Neutrophil (primary cell): ENCODE results near the gene PRIMA1.

Experiments used
- H3K27ac ChIP-seq: fragments of 200-600 bp; sonication (generic); 2 replicates; pipeline ENCODE4 v1.5.1; 2016; ENCODE audit warnings: mild to moderate bottlenecking, moderate library complexity
- H3K27me3 ChIP-seq: fragments of 200-600 bp; sonication (generic); 2 replicates; pipeline ENCODE4 v1.6.0; 2016; ENCODE audit warnings: mild to moderate bottlenecking
- H3K36me3 ChIP-seq: fragments of 200-600 bp; sonication (generic); 2 replicates; pipeline ENCODE4 v1.5.1; 2017
- H3K4me1 ChIP-seq, 2 experiments: fragments of 200-600 bp in 1 of 2; sonication (generic) in 1 of 2; 1 replicate in 1 of 2; 2 replicates in 1 of 2; pipeline versions ENCODE4 v1.5.1 to v1.6.1; 2013 to 2016; ENCODE audit warnings: low read depth in 1 of 2, low read length in 1 of 2, mild to moderate bottlenecking in 1 of 2, moderate library complexity in 1 of 2; ENCODE audit not compliant: control insufficient read depth in 1 of 2, insufficient read depth in 1 of 2
- H3K4me3 ChIP-seq, 2 experiments: fragments of 200-600 bp in 1 of 2; sonication (generic) in 1 of 2; 1 replicate in 1 of 2; 2 replicates in 1 of 2; pipeline ENCODE4 v1.5.1; 2013 to 2016; ENCODE audit warnings: low read depth in 1 of 2, low read length in 1 of 2, mild to moderate bottlenecking in 1 of 2, moderate library complexity in 1 of 2
- H3K9me3 ChIP-seq: fragments of 200-600 bp; sonication (generic); 2 replicates; pipeline ENCODE4 v1.5.1; 2016
- CTCF ChIP-seq: fragments of 200-600 bp; sonication (generic); IDR thresholded peaks from 2 replicates; pipeline ENCODE4 v1.5.1; 2016; ENCODE audit warnings: antibody characterized with exemption

Gene PRIMA1

DNA sequence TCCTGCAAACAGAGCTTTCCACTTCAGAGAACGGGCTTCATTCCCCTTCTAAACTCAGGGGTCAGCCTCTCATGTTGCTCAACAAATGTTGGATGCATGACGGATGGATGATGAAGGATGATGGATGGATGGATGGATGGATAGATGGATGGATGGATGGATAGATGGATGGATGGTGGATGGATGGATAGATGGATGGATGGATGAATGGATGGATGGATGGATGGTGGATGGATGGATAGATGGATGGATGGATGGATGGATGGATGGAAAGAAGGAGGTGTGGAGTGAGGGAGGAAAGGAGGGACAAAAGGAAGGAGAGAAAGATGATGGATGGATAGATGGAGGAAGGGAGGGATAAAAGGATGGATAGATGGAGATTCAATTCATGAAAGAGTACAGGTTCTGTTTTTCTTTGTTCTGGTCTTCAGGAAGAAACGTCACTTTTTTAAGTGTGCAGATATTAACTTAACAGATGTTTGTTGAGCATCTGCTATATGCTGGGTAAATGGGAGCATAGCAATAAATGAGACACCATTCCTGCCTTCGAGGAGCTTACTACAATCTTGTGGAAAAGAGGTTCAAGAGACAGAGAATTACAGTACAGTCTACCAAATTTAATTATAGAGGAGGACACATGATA lies 41.7 kb upstream of the PRIMA1 start:
- Histone ChIP-seq H3K36me3 (no peaks in the 10 kb centered on the region), H3K4me3 (no peak overlapping the region), H3K9me3 (no peaks in the 10 kb centered on the region), H3K27me3 (peaks cover 4% of the 10 kb centered on the region), H3K27ac (no peak overlapping the region), H3K4me1 (no peaks in the 10 kb centered on the region)
- no peak for TF ChIP-seq CTCF

DNA sequence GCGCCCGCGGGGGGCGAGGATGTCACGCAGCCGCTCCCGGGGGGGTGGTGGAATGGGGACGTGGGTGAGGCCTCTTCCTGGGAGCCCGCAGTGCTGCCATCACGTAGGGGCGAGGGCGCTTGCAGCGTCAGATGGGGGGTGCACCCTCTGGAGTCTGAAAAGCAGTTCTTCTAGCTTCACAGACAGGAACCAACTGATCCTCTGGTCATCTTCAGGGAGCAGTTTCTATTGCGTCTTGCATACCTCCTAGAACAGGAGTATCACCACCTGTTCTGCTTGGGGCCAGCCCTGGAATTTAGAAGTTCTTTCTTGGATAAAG lies 36.9 kb upstream of the PRIMA1 start:
- H3K9me3 ChIP-seq, result no peaks in the 10 kb centered on the region
- no peak overlapping the region for H3K4me3 ChIP-seq
- no peaks in the 10 kb centered on the region for H3K36me3 ChIP-seq
- H3K4me1 ChIP-seq, result no peaks in the 10 kb centered on the region
- no peak overlapping the region for H3K27ac ChIP-seq
- no peaks in the 10 kb centered on the region for H3K27me3 ChIP-seq
- TF ChIP-seq CTCF, result no peak

DNA sequence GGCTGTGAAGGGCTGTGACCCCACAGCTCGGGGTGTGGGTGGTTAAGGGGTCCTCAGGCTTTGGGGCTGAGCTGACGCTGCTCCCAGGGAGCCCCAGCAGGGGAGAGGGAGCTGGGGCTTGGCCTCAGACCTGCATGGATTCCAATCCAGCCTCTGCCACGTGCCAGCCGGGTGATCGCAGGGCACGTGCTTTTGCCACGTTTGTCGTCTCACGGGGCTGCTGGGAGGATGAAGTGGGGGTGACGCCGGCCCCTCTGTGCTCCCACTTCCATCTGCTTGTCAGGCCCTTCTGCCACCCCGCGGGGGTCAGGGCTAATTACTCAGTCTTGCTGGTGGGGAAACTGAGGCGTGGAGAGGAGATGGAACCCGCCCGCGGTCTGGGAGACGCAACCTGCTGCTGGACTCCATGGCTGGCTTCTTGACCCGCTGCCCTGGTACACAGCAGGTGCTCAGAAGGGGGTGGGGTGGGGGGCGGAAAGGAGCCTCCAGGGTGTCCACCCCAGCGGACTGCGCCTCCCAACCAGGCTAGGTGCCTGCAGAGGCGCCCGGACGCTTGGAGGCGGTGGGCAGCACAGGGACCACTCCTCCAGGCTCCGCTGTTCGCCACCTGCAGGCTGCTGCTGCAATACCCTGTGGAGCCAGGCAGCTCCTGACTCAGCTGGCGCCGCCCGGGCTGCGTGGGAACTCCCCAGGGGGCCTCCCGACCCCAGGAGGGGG lies 36.4 kb upstream of the PRIMA1 start:
- Histone ChIP-seq H3K9me3 (no peaks in the 10 kb centered on the region), H3K27me3 (no peaks in the 10 kb centered on the region), H3K27ac (no peak overlapping the region), H3K4me1 (no peaks in the 10 kb centered on the region), H3K4me3 (no peak overlapping the region), H3K36me3 (no peaks in the 10 kb centered on the region)
- TF ChIP-seq CTCF, result no peak

GRCh38 chr14:93824076-93824475 lies 35.8 kb upstream of the PRIMA1 start:
- Histone ChIP-seq H3K27ac (no peak overlapping the region), H3K36me3 (no peaks in the 10 kb centered on the region), H3K27me3 (no peaks in the 10 kb centered on the region), H3K9me3 (no peaks in the 10 kb centered on the region), H3K4me3 (no peak overlapping the region), H3K4me1 (no peaks in the 10 kb centered on the region)
- TF ChIP-seq CTCF, result no peak

GRCh38 chr14:93821051-93821450 lies 32.8 kb upstream of the PRIMA1 start:
- Histone ChIP-seq H3K4me3 (no peak overlapping the region), H3K4me1 (no peaks in the 10 kb centered on the region), H3K27me3 (no peaks in the 10 kb centered on the region), H3K27ac (no peak overlapping the region), H3K9me3 (no peaks in the 10 kb centered on the region), H3K36me3 (no peaks in the 10 kb centered on the region)
- no peak for TF ChIP-seq CTCF
